GM18502 (cell line): ENCODE data around the gene H2AZ2.
"Not testable (repeated sequence)": the region's sequence is repeated elsewhere in the genome, so short reads cannot be mapped to it uniquely, and the experiment has no call there.

ENCODE experiments used
- ATAC-seq: cut with Tn5 transposase; IDR thresholded peaks from one replicate; pipeline ENCODE4 v1.9.1; 2021; ENCODE audit warnings: mild to moderate bottlenecking; ENCODE audit not compliant: unreplicated experiment, poor library complexity

The H2AZ2 gene

GRCh38 chr7:44791278-44792219, 56.3 kb downstream of the H2AZ2 start:
- ATAC-seq: no peak

GRCh38 chr7:44789990-44790389, 57.9 kb downstream of the H2AZ2 start:
- no peak for ATAC-seq

- ATAC-seq: no peak
Observed at GRCh38 chr7:44787762-44788161, 60.1 kb downstream of the H2AZ2 start.

- ATAC-seq: no peak
Observed at GRCh38 chr7:44787041-44787440, 60.8 kb downstream of the H2AZ2 start.

GRCh38 chr7:44785218-44785617, 62.7 kb downstream of the H2AZ2 start:
- not testable (repeated sequence) for ATAC-seq

- ATAC-seq: no peak
Observed at GRCh38 chr7:44784364-44784763, 63.5 kb downstream of the H2AZ2 start.

GRCh38 chr7:44783407-44783806, 64.5 kb downstream of the H2AZ2 start:
- no peak for ATAC-seq

GRCh38 chr7:44782460-44782859, 65.4 kb downstream of the H2AZ2 start:
- no peak for ATAC-seq
